Uterus (tissue), 4 donors: Measurements from ENCODE around the gene ADAMTS2. TPM values are rescaled to one million over a fixed set of nuclear protein-coding genes. Genes with fewer than 3 reads are reported as not detected.
A peak's percentile ranks its signal among the peaks of the same experiment; 100 is the strongest.

Experiments used
- DNase-seq, 2 donors: peaks; one replicate each; pipeline ENCODE4 v3.0.0-alpha.2; 2019 to 2020
- H3K27ac ChIP-seq, 2 donors: fragments of 200-600 bp; sonication (generic); 1 replicate in 1 of 2; 2 replicates in 1 of 2; pipeline ENCODE4 v1.5.1; 2016 to 2018
- H3K27me3 ChIP-seq, 2 donors: fragments of 200-600 bp; sonication (generic); one replicate each; pipeline ENCODE4 v1.5.1; 2018 to 2019; ENCODE audit warnings: control low read depth in 1 of 2
- H3K36me3 ChIP-seq, 2 donors: fragments of 200-600 bp; sonication (generic); one replicate each; pipeline ENCODE4 v1.5.1; 2019; ENCODE audit warnings: control low read depth in 1 of 2
- H3K4me1 ChIP-seq, 2 donors: fragments of 200-600 bp; sonication (generic); one replicate each; pipeline ENCODE4 v1.5.1; 2018 to 2019; ENCODE audit warnings: control low read depth in 1 of 2
- H3K4me3 ChIP-seq, 2 donors: fragments of 200-600 bp; sonication (generic); 1 replicate in 1 of 2; 2 replicates in 1 of 2; pipeline ENCODE4 v1.5.1; 2018 to 2019; ENCODE audit warnings: mild to moderate bottlenecking in 1 of 2
- H3K9me3 ChIP-seq, 2 donors: fragments of 200-600 bp; sonication (generic); one replicate each; pipeline ENCODE4 v1.5.1; 2019; ENCODE audit warnings: control low read depth in 1 of 2
- CTCF ChIP-seq, 4 experiments: fragments of 200-600 bp in 2 of 4; fragments of 450-650 bp in 2 of 4; sonication (generic) in 2 of 4; IDR thresholded peaks; one replicate each; pipeline ENCODE4 v1.5.1; 2016 to 2019; ENCODE audit warnings: antibody characterized with exemption in 4 of 4, mild to moderate bottlenecking in 2 of 4, moderate library complexity in 1 of 4
- POLR2A ChIP-seq, 2 donors: fragments of 450-650 bp; IDR thresholded peaks; one replicate each; pipeline ENCODE4 v1.6.1; 2016; ENCODE audit warnings: antibody characterized with exemption in 2 of 2, mild to moderate bottlenecking in 1 of 2, moderate library complexity in 1 of 2
- intact Hi-C: fragments of 100-400 bp; cut with DNase I; formaldehyde crosslinking; loops from one replicate; pipeline ENCODE4 v1.15.1; 2023; ENCODE audit warnings: low total_unique reads
- total RNA-seq, 4 donors: library from RNA; depleted of rRNA in 3 of 4; stranded (reverse); fragments of >200 nt in 3 of 4; gene quantifications; one replicate each; pipeline versions ENCODE4 v1.1.0 to v1.2.4, GENCODE V29; 2014 to 2023
- donor health status: DM: yes; HTN: yes; CAD: no.

Gene ADAMTS2
- total RNA-seq, 4 donors from 2014 or later, result 4.1 to 97.1 (median 40.3) TPM

DNA sequence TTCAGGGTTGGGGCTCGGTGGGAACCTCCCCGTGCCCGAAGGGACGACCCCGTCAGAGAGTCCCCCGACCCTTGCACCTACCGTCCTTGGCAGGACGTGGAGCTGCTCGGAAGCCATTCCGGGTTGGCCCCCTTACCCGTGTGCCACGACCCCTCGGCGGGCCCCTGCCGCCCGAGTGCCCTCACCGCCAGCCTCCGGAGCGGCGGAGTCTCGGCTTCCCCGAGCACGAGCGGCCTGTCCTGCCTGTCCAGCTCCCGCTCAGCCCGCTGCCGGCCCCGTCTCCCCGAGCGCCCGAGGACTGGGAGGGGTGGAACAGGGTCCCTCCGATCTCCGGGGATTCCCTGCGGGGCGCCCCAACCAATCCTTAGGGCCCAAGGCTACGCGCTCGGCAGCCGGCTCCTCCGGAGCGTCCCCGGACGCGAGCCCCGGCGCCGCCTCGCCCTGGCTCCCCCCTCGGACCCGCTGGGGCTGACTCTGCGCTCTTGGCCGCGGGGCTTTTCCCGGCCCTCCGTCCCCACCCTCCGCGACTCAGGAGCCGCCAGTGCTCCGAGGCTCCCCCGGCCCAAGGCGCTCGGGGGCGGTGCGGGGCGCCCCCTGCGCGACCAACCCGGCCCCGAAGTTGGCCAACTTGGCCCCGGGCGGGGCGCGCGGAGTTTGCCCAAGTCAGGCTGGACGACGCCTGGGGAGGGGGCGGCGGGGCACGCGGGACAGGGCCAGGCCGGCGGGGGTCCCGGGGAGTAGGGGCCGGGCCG is 654 bp downstream of the ADAMTS2 start:
- intact Hi-C loops, result loop anchor here (5.0 to 10.0 kb wide), 2 partner anchors 150 to 177 kb away; no protein-coding TSS in a partner anchor
- TF ChIP-seq POLR2A (IDR thresholded peaks at IDR 0.05) (no peak), CTCF (IDR thresholded peaks at IDR 0.05) (no peak)
- Histone ChIP-seq H3K27me3 (no peaks in the 10 kb centered on the region), H3K36me3 (no peaks in the 10 kb centered on the region), H3K27ac (peak overlapping the region; percentile 79 to 84), H3K4me1 (no peaks in the 10 kb centered on the region), H3K9me3 (no peaks in the 10 kb centered on the region), H3K4me3 (peak overlapping the region; percentile 48 to 81)
- peak in 1 of 2 donors; percentile 33 for DNase-seq

GRCh38 chr5:179343719-179344430 is 1.4 kb downstream of the ADAMTS2 start:
- H3K27me3 ChIP-seq, result no peaks in the 10 kb centered on the region
- peak overlapping the region; percentile 79 to 84 for H3K27ac ChIP-seq
- peak in 1 of 2 donors; percentile 52 for DNase-seq
- no peaks in the 10 kb centered on the region for H3K9me3 ChIP-seq
- H3K4me1 ChIP-seq, result no peaks in the 10 kb centered on the region
- no peaks in the 10 kb centered on the region for H3K36me3 ChIP-seq
- intact Hi-C loops, result loop anchor here (5.0 to 10.0 kb wide), 2 partner anchors 151 to 177 kb away; no protein-coding TSS in a partner anchor
- H3K4me3 ChIP-seq, result peak overlapping the region; percentile 48 to 81
- TF ChIP-seq POLR2A (IDR thresholded peaks at IDR 0.05), result peak in 1 of 2 donors; percentile 11
- TF ChIP-seq CTCF (IDR thresholded peaks at IDR 0.05), result peak; percentile 40 to 61 (median 54)

GRCh38 chr5:179343021-179343718 is 2.1 kb downstream of the ADAMTS2 start:
- H3K27me3 ChIP-seq, result no peaks in the 10 kb centered on the region
- no peaks in the 10 kb centered on the region for H3K4me1 ChIP-seq
- intact Hi-C loops, result loop anchor here (5.0 to 10.0 kb wide), 2 partner anchors 152 to 176 kb away; no protein-coding TSS in a partner anchor
- DNase-seq, result no peak
- H3K36me3 ChIP-seq, result no peaks in the 10 kb centered on the region
- peak overlapping the region; percentile 48 to 81 for H3K4me3 ChIP-seq
- TF ChIP-seq POLR2A (IDR thresholded peaks at IDR 0.05) (no peak), CTCF (IDR thresholded peaks at IDR 0.05) (no peak)
- H3K9me3 ChIP-seq, result no peaks in the 10 kb centered on the region
- peak overlapping the region; percentile 79 to 84 for H3K27ac ChIP-seq

DNA sequence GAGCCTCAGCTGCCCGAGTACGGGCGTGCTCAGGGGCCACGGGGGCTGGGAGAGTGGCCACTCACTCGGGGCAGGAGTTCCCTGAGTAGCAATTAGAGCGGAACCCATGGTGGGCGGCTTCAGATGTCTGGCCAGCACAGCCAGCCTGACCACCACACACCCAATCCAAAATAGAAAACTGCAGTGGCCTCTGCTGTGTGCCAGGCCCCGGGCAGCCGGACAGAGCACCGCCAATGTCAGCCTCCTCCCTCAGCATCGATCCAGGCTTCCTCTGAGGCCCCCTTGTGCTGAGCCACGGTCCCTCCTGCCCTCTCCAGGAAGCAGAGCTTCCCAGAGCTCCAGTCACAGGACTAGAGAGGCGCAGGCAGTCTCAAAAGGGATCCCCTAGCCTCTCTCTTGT is 2.7 kb downstream of the ADAMTS2 start:
- Histone ChIP-seq H3K4me1 (no peaks in the 10 kb centered on the region), H3K9me3 (no peaks in the 10 kb centered on the region), H3K27me3 (no peaks in the 10 kb centered on the region), H3K27ac (peak overlapping the region; percentile 17 to 79), H3K36me3 (no peaks in the 10 kb centered on the region), H3K4me3 (peak overlapping the region in 1 of 2 donors; percentile 4)
- intact Hi-C loops, result loop anchor here (5.0 to 10.0 kb wide), 2 partner anchors 152 to 175 kb away; no protein-coding TSS in a partner anchor
- peak in 1 of 2 donors; percentile 59 for DNase-seq
- TF ChIP-seq CTCF (IDR thresholded peaks at IDR 0.05) (peak; percentile 28 to 55 (median 40)), POLR2A (IDR thresholded peaks at IDR 0.05) (no peak)
